ENCODE measurements around the gene ADGRA1.
"Not testable (repeated sequence)": the region's sequence is repeated elsewhere in the genome, so short reads cannot be mapped to it uniquely, and the experiment has no call there.

Gene ADGRA1

GRCh38 chr10:133087679-133088178, at the start of gene ADGRA1:
Gene ADGRA1 (plus strand): TSS chr10:133087924. CDS start chr10:133088910, 986 bp downstream.
- DNase-seq (ENCODE audit: low read depth): no peak

DNA sequence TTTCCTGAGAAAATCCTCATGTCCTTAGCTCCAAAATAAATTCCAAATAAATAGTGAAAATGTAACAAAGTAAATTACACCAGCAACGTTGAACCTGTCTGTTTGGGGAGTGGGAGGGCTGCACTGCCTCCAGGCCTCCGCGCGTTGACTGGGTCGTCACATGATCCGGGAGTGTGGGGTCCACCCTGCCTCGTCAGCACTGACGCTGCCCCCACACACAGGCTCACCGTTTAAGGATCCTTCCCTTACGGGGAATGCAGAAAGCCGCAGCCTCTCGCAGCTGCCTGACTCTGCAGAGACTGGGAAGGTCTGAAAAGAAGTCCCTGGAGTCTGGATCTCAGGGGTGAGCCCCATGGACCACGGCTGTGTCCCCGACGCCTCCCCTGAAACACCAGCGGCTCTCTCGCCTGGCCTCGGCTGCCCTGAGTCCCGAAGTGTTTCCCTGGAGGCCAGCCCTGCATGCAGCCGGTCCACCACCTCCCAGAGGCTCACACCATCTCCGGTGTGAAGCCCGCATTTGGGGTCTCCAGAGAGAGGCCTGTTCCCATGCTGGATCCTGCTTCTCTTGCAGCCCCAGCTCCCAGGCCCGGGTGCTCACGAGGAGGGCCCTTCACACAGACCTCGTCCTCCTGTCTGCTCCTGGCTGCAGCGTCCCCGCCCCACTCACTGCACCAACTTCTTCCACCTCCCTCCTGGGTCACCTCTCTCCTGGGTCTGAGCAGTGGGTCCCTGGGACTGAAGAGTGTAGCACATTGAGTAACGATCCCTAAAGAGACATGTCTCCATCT, 49.5 kb upstream of the ADGRA1 start:
- DNase-seq (ENCODE audit: low read depth): no peak

GRCh38 chr10:133039107-133039802, 48.5 kb upstream of the ADGRA1 start:
- no peak for DNase-seq (ENCODE audit: low read depth)

DNA sequence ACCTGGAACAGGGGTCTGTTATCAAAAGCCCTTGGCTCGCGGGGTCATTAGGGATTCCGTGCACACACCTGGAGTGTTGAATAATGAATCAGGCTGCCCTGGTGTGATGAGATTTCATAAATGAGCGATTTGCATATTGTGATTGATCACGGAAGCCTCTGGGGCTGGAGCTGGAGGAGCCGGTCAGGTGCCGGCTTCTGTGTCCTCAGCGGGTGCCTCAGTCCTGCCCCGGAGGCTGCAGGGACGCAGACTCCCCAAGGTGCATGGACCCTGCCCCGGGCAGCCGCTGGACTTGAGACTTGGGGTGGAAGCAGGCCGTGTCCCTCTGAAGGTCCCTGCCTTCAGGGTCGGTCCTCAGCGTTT, 47.9 kb upstream of the ADGRA1 start:
- no peak for DNase-seq (ENCODE audit: low read depth)

DNA sequence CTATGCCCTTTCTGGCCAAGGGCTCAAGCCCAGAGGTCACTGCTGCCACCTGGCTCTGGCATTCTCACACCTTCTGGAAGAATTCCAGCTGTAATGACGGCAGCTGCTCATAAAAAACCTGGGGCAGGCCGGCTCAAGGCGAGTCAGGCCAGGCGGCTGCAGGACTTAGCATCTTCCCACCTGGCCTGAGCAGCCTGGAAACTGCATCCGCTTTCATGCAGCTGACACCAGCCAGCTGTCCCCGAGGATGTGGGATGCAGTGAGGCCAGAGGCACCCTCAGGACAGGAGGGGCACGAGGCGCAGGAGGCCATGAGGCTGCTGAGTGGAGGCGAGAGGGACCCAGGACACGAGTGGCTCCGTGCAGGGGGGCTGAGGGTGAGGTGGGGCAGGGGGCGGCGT, 47.5 kb upstream of the ADGRA1 start:
- DNase-seq (ENCODE audit: low read depth): no peak

DNA sequence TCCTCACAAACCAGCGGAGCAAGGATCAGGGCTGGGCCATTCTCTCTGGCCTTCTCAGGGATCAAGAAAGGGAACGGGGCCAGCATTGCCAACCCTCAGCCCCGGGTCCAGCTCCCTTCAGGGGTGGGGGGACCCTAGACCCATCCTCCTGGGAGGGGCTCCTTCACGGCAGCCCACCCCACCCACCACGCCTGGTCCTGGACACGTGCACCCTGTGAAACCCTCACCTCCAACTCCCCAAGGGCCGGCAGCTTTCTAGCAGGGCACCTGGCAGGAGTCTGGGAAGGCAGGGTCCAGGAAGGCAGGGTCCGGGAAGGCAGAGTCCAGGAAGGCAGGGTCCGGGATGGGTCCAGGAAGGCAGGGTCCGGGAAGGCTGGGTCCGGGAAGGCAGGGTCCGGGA, 46.6 kb upstream of the ADGRA1 start:
- DNase-seq (ENCODE audit: low read depth): no peak

DNA sequence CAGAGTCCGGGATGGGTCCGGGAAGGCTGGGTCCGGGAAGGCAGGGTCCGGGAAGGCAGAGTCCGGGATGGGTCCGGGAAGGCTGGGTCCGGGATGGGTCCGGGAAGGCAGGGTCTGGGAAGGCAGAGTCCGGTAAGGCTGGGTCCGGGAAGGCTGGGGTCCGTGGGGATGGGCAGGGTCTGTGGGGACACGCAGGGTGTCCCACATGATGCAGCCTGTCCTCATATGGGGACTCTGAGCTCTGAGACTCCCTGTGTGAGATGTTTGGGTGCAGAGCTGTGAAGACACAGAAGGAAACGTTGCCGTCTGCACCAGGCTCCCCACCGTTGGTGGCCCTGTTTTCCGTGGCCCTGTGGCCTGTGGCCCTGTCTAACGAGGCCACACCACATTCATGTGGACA, 45.7 kb upstream of the ADGRA1 start:
- no peak for DNase-seq (ENCODE audit: low read depth)

DNA sequence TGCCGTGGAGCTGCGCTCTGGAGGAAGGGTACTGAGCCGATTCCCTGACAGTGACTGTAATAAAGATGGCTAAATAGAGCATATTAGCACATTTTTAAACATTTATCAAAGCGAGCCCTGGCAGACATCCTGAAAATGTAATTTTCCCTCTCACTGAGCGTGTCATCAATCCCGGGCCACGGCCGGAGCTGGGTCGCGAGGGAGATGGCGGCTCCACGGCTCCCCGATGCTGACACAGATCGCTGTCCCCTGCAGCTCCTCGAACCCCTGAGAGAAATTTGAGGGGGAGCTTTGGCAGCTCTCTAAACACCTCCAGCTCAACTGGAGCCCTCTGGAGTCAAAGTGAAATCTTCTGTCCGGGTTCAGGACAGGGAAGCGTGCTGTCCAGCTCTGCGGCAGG, 44.9 kb upstream of the ADGRA1 start:
- no peak for DNase-seq (ENCODE audit: low read depth)

GRCh38 chr10:133043541-133044225, 44.0 kb upstream of the ADGRA1 start:
- no peak for DNase-seq (ENCODE audit: low read depth)

DNA sequence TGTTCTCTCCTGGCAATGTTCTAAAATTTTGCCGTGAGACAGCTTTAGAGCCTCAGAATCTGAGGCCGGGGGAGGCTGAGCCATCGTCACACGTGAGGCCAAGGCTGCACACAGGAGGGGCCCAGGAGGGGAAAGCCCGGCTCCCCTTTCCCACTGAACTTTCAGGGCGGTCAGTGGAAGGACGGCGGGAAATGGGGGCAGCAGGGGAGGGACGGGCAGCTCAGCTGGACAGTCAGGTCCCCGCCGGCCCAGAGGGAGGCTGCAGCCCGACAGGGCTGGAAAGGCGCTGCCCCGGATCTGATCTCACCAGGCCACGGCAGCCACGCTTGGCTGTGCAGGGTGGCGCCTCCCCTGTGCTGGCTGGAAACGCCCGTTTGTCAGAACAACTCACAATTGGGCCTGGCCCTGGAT, 43.3 kb upstream of the ADGRA1 start:
- no peak for DNase-seq (ENCODE audit: low read depth)

- DNase-seq (ENCODE audit: low read depth): no peak
These were observed 42.0 kb upstream of the ADGRA1 start for GRCh38 chr10:133045556-133046389.

DNA sequence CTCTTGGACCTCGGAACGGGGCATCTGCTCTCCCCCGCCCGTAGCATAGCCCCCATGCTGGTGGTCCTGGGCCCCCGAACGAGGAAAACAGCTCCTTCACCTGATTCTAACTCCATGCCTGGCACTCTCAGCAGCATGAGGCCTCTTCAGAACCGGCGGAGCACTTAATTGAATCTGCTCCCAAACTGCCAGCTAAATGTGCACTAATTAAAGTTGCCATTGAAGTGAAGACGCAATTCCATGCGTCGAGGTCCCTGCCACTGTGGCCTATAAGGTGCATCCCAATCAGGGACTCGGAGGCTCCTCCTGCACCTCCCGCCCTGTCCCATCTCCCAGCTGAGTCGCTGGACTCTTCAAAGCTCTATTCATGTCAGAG, 41.3 kb upstream of the ADGRA1 start:
- DNase-seq (ENCODE audit: low read depth): no peak

DNA sequence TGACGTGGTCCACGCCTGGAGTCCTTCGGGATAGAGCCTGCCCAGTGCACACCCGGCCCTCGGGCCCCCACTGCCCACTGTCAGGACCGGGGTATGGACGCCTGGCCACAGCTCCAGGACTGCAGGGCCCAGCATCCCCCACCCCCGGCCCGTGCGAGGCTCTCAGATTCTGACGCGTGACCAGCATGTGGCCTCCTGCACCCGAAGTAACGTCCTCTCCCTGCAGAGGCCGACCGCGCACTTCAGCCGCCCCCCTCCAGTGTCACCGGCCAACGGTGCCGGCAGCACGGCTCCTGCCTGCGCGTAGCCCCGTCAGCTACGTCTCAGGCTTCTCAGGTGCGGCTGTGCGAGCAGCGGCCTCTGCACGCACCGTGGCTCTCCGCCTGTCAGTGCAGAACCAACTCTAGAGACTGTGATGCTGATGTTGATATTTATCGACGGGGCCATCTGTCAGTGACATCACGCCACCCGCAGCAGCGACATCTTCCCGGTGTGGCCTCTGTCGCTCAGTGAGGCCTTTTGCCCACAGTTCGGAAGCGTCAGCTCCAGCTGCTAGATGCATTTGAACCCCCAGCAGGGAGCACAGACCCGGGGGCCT, 40.1 kb upstream of the ADGRA1 start:
- no peak for DNase-seq (ENCODE audit: low read depth)

GRCh38 chr10:133048266-133048665, 39.5 kb upstream of the ADGRA1 start:
- DNase-seq (ENCODE audit: low read depth): no peak

GRCh38 chr10:133048926-133049325, 38.8 kb upstream of the ADGRA1 start:
- DNase-seq (ENCODE audit: low read depth): no peak

GRCh38 chr10:133049639-133050038, 38.1 kb upstream of the ADGRA1 start:
- no peak for DNase-seq (ENCODE audit: low read depth)

- no peak for DNase-seq (ENCODE audit: low read depth)
These were observed 37.4 kb upstream of the ADGRA1 start for GRCh38 chr10:133050371-133050770.

GRCh38 chr10:133052076-133052475, 35.6 kb upstream of the ADGRA1 start:
- DNase-seq (ENCODE audit: low read depth): no peak

GRCh38 chr10:133053527-133054133, 34.1 kb upstream of the ADGRA1 start:
- not testable (repeated sequence) for DNase-seq (ENCODE audit: low read depth)

DNA sequence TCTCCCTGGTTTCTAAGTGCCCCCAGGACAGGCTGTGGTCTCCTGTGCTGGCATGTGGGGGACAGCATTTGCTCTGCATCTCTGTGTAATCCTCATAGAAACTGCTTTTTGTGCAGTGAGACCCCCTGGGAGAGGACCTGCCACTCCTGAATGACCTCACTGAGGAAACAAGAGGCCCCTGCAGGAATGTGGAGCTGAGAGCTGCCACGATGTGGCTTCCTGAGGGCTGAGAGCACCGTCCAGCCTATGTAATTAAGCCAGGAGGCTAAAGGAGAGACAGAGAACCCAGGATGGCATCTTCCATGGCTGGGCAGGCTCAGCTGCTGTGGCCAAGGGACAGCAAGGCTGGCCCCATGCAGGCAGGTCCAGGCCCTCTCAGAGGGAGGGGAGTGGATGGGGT, 32.3 kb upstream of the ADGRA1 start:
- no peak for DNase-seq (ENCODE audit: low read depth)

DNA sequence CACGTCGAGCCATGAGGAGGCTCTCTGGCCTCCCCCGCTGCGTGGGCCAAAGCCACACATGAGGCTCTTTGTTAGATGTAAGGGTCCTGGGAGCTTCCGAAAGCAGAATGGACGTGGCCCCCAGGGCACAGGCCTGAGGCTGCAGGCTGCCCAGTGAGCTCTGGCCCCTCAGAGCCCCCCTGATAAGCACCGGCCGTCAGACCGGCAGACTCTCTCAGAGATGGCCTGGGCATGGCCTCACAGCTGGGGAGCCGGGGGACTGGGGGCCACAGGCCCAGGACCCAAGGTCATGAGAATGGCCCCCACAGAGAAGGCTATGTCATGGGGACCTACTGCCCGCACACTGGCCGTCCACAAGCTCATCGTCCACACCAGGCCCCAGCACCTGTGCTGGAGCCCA, 31.7 kb upstream of the ADGRA1 start:
- no peak for DNase-seq (ENCODE audit: low read depth)

All from T-helper 22 cell (primary cell).